Testis (tissue), 2 donors: ENCODE data around the gene SCIN.

Experiments used
- CTCF ChIP-seq, 3 experiments: fragments of 450-650 bp in 2 of 3; fragments of 200-600 bp in 1 of 3; sonication (generic) in 1 of 3; IDR thresholded peaks; one replicate each; pipeline ENCODE4 v1.5.1; 2016 to 2019; ENCODE audit warnings: antibody characterized with exemption in 3 of 3, mild to moderate bottlenecking in 2 of 3, moderate library complexity in 1 of 3
- POLR2A ChIP-seq: fragments of 450-650 bp; IDR thresholded peaks from one replicate; pipeline ENCODE4 v1.6.1; 2017; ENCODE audit warnings: antibody characterized with exemption, mild to moderate bottlenecking, moderate library complexity

- no peak for TF ChIP-seq POLR2A
- TF ChIP-seq CTCF (IDR thresholded peaks at IDR 0.05): no peak
These were observed 5.3 kb upstream of the SCIN start for GRCh38 chr7:12564996-12565764.
